Pulmonary artery endothelial cell (primary cell): ENCODE results near the gene NHERF2. TPM values are rescaled to one million over a fixed set of nuclear protein-coding genes. Genes with fewer than 3 reads are reported as not detected.
A peak's percentile ranks its signal among the peaks of the same experiment; 100 is the strongest.
"Not testable (repeated sequence)": the region's sequence is repeated elsewhere in the genome, so short reads cannot be mapped to it uniquely, and the experiment has no call there.

ENCODE experiments used
- DNase-seq: peaks from one replicate; pipeline ENCODE4 v3.0.0-alpha.2; 2011; ENCODE audit warnings: low read depth, low spot score
- total RNA-seq: library from RNA; depleted of rRNA; stranded (reverse); fragments of >200 nt; gene quantifications from 2 replicates; pipeline ENCODE4 v1.2.3, GENCODE V29; 2014

The NHERF2 gene
- total RNA-seq, 1 donor from 2014 or later = 53.2 TPM

GRCh38 chr16:2027024-2028010, 615 bp downstream of the NHERF2 start:
- DNase-seq = no peak

GRCh38 chr16:2028146-2028545, 1.4 kb downstream of the NHERF2 start:
- DNase-seq = no peak

- no peak for DNase-seq
These were observed 2.0 kb downstream of the NHERF2 start for GRCh38 chr16:2028620-2029220.

GRCh38 chr16:2029350-2029749, 2.6 kb downstream of the NHERF2 start:
- no peak for DNase-seq

DNA sequence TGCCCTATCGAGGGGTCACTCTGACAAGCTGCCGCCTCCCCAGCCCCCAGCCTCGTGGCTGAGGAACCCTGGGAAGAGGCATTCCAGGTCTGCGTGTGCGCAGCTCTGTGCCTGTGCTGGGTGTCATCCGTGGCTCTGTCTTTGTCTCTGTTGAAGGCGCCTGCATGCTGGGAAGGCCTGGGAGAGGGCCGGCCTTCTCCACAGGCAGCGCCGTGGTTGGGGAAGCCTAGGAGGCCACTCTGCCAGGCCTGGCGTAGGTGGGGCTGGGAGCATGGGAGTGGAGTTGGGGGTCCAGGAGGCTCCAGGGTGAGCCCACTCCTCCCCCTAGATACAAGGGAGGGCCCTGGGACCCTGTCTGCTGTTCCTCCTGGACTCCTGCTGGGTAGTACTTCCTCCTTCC, 3.3 kb downstream of the NHERF2 start:
- no peak for DNase-seq

GRCh38 chr16:2031081-2031577, 4.4 kb downstream of the NHERF2 start:
- DNase-seq = no peak

- no peak for DNase-seq
These were observed 5.8 kb downstream of the NHERF2 start for GRCh38 chr16:2032285-2033056.

- peak; percentile 33 for DNase-seq
These were observed 6.6 kb downstream of the NHERF2 start for GRCh38 chr16:2033057-2033908.

DNA sequence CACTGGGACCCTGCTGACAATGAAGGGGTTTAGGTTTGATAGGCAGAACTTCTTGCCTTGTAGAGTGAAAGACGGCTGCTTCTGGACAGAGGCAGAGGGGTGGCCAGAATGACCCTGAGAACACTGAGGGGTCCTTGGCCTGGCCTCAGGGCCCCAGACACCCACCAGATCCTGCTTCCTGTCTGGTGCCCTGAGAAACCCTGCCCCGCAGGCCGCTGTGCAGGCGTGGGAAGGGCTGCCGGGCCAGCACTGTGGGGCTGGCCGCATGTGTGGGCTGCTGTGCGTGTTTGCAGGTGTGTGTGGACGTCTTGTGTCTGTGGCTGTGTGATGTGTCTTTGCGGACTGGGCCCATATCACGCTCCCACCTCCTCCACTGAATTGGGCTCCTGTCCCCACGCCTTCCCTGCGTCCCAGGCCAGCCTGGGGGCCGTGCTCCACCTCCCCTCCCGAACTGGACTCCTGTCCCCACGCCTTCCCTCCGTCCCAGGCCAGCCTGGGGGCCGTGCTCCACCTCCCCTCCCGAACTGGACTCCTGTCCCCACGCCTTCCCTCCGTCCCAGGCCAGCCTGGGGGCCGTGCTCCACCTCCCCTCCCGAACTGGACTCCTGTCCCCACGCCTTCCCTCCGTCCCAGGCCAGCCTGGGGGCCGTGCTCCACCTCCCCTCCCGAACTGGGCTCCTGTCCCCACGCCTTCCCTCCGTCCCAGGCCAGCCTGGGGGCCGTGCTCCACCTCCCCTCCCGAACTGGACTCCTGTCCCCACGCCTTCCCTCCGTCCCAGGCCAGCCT, 7.4 kb downstream of the NHERF2 start:
- DNase-seq = not testable (repeated sequence)

DNA sequence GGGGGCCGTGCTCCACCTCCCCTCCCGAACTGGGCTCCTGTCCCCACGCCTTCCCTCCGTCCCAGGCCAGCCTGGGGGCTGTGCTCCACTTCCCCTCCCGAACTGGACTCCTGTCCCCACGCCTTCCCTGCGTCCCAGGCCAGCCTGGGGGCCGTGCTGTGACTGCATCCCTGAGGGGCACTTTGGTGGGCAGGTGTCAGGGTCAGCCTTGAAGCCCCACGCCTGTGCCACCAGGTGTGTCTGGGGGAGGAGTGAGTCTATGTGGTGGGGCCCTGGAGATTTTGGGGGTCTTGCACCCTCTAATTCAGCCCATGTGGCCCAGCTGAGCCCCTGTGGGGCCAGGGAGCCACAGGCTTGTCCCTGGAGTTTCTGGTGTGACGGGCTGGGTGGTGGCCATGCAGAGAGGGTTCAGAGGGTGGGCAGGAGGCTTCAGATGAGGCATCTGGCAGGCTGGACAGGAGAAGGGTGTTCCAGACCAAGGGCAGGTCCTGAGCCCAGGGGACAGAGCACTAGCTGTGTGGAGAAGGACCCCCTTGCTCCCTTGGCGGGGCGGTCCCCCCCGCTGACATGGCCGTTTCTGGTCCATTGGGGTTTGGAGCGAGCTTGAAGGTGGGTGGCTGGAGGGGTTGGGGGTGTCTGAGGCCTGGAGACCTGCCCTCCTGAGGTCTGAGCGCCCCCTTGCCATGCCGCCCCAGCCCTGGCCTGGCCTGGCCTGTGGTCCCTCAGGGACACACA, 8.2 kb downstream of the NHERF2 start:
- no peak for DNase-seq

DNA sequence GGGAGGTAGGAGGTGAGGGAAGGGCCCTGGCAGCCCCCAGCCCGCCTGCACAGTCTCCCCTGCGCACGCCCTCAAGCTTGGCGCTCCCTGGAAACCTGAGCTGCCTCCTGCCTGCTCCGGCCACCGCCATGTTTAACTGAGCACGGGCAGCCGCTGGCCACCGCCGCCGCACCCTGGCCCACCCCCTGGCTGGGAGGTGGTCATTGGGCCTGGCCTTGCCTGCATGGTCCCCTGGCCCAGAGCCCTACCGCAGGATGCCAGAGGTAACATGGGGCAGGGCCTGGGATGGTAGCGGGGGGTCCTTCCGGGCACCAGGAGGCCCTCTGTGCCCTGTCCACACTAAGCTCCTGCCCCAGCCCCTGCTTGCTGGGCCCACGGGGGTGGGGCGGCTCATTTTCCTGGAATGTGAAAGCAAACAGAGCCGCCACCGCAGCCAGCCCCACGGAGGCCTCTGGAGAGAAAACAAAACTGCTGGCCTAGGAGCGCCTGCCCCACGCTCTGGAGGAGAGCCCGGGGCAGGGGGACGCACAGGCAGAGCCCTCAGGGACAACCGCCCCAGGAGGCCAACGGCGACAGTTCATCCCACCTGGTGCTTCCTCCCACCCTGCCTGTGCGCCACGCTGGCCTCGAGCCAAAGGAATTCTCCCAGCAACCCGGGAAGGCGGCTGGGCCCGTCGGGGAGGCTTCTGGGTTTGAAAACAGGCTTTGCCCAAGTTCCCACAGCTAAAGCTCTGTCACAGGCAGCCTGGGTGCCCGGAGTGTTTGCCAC, 8.9 kb downstream of the NHERF2 start:
- no peak for DNase-seq

DNA sequence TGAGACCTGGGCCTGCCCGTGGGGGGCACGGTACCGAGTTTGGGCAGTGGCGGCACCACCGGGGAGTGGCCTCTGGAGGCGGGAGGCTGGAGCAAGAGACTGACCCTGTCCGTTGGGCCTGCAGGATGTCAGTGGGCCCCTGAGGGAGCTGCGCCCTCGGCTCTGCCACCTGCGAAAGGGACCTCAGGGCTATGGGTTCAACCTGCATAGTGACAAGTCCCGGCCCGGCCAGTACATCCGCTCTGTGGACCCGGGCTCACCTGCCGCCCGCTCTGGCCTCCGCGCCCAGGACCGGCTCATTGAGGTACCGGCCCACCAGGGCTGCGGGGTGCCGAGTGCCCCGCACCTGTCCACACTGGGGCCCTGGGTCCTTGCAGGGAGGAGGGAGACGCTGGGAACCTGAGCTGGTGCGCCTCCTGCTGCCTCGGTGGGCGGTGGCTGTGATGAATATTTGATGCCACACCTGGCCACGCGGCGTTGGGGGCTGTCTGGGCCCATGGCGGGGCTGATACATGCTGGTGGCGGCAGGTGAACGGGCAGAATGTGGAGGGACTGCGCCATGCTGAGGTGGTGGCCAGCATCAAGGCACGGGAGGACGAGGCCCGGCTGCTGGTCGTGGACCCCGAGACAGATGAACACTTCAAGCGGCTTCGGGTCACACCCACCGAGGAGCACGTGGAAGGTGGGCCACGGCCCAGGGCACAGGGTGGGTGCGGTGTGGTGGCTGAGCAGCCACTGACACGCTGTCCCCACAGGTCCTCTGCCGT, 9.7 kb downstream of the NHERF2 start:
- no peak for DNase-seq

DNA sequence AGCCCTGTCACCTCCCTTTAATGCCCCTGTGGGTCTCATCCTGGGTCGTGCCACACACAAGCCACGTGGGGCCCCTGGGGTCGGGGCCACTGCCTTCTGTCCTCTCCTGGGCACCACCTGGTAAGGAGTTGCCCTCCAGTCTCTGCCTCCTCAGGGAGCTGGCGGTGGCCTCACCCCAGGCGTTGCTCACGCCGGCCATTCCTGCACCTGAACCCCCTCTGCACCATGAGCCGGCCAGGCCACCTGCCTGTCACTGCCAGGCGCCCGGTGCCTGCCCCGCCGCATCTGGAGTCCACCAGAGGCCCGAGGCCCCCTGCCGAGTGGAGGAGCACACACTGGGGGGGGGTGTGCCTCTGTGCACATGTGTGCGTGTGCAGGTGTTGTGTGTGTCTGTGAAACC, 10.4 kb downstream of the NHERF2 start:
- DNase-seq = no peak

DNA sequence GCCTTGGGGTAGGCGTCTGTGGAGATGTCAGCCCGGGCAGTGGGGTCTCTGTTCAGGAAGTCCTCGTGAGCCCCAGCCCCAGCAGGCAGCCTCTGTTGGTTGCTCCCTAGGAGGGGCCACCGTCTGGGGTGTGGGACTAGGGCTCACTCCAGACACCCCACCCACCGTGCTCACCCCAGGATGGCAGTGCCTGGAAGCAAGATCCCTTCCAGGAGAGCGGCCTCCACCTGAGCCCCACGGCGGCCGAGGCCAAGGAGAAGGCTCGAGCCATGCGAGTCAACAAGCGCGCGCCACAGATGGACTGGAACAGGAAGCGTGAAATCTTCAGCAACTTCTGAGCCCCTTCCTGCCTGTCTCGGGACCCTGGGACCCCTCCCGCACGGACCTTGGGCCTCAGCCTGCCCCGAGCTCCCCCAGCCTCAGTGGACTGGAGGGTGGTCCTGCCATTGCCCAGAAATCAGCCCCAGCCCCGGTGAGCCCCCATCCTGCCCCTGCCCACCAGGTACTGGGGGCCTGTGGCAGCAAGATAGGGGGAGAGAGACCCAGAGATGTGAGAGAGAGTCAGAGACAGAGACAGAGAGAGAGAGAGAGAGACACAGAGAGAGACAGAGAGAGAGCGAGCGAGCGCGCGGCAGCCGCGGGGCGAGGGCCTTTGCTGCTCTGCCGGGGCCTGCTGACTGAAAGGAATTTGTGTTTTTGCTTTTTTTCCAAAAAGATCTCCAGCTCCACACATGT, 11.1 kb downstream of the NHERF2 start:
- DNase-seq = no peak

DNA sequence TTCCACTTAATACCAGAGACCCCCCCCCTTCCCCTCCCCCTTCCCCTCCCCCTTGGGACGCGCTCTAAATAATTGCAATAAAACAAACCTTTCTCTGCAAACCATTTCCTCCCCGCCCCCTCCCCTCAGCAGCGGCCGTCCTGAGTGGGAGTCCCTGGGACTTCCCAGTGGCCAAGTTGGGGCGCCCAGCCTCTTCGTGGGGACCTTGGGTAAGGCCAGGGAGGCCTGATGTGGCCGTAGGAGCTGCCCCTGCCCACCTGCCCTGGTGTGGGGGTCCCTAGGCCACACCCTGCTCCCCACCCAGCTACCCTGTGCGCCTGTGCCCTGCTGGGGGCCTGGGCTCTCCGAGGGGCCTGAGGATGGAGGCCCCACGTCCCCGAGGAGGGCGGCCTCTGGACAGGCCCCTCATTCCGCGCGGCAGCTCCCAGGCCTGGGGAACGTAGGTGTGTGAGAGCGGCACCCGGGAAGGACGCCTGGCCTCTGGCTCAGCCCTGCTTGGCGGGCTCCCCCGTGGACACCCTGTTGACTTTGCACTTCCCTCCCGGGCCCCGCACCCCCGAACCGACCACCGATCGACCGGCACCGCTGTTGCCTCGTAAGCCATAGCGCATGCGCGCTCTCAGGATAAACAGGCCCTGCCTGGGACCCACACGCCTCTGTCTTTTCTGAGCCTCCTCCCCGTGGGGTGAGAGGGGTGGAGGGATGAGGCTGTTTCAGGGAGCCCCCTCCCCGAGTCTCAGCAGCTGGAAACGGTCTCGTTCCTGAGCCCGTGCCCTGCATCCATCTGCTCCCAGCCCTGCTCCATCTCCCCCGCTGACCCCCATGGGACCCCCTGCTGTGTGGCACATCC, 11.9 kb downstream of the NHERF2 start:
- no peak for DNase-seq
